HG03565 (cell line): Measurements from ENCODE around the gene FARS2.

Experiments
- ATAC-seq: cut with Tn5 transposase; IDR thresholded peaks from one replicate; pipeline ENCODE4 v1.9.1; 2021; ENCODE audit warnings: mild to moderate bottlenecking, moderate library complexity; ENCODE audit not compliant: unreplicated experiment

Gene FARS2

DNA sequence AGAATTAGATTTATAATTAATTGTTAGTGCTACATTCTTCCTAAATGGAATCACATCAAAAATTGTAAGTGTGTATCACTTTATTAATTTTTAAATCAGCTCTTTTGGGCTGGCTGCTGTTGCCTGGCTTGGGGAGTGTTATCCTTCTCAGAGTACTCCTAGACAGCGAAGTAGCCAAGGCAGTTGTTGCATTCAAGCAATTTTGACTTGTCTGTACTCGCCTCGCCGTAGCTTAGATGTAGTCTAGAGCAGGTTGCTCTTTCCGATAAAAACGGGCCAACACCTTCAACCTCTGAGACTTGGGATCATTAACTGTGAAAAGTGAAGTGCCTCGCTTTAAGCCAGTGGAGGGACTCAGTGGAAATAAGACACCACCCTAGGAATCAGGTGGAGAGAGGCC, 151.3 kb downstream of the FARS2 start:
- no peak for ATAC-seq

DNA sequence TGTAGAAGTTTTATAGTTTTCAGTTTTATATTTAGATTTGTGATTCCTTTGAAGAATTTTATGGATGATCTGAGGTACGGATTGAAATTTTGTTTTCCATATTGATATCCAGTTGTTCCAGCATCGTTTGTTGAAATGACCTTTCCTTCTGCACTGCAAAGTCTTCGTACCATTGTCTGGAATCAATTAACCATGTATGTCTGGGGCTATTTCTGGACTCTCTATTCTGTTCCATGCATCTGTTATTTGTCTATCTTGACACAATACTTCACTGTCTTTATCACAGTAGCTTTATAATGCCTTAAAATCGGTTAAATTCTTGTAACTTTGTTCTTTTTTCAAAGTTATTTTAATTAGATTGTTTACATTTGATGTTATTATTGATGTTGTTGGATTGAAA, 154.9 kb downstream of the FARS2 start:
- ATAC-seq: no peak

DNA sequence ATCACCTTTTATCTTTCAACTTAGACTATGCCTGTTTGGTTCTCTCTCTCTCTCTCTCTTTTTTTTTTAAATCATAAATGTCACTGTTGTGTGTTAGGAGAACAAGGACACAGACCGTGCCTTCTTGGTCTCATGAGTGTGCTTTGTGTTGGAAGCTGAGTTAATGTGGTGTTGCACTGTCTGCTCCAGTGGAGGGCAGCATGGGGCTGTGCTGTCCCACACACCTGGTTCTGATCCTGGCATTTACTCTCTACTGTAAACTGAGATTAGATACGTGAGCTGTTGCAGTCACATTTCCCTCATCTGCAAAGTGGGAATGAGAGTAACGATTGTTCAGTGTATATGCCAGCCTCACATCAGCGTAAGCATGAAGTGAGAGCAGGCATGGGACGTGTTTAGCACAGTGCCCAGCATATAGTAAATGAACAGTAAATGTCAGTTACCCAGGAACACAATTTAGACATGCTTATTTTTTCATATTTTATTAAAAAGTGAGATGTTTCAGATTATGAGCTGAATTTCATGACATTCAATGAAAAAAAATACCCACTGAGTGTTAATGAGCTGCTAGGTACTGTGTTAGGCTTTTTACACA, 161.1 kb downstream of the FARS2 start:
- no peak for ATAC-seq

DNA sequence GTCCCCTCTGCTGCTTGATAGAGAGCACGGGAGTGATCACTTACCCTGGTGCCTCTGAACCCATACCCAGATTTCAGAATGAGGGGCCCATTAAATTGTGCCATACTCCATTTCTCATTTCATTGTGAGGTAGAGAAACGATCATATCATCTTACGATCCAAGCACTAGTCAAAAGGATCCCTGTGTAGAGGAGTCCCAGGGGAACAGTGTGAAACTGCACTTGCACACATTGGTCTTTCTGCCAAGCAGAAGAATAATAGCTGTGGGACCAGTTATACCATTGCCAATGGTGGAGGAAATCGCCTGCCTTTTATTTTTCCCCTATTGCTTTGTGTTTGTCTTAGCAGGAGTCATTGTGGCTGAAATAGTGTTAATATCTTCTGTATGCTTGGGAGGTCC, 161.9 kb downstream of the FARS2 start:
- ATAC-seq: no peak

DNA sequence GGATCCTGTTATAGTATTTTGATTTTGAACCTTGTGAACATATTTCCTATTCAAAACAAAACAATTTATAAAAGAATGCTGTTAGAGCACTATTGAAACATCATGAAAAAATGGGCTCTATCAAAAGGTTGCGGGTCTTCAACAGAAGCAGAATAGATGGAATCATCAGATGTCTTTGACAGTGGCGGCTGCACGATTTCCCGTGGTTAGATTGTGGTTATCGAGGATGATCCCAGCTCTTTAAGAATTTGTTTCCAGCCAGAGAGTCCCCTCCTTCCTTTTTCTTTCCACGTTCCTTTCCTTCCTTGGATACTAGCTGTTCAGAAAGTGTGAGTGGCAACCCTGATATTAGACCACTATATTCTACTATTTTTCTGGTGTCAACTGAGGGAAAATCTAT, 163.4 kb downstream of the FARS2 start:
- ATAC-seq: no peak

DNA sequence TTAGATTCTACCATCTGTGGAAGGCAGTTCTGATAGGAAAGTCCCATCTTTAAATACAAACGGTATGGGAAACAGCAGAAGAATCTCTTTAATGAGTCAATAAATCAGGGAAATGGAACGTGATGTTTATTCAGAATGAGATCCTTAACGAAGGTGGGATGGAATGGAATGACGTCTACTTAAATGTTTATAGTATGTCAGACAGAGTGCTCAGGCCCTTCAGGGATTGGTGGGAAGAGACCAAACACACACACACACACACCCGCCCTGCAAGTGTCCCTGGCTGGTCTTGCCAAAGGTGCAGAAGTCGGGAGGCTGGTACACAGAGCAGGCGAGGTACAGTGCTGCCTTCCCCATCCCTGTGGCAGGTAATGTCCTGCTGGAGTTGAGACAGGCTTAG, 164.0 kb downstream of the FARS2 start:
- no peak for ATAC-seq

DNA sequence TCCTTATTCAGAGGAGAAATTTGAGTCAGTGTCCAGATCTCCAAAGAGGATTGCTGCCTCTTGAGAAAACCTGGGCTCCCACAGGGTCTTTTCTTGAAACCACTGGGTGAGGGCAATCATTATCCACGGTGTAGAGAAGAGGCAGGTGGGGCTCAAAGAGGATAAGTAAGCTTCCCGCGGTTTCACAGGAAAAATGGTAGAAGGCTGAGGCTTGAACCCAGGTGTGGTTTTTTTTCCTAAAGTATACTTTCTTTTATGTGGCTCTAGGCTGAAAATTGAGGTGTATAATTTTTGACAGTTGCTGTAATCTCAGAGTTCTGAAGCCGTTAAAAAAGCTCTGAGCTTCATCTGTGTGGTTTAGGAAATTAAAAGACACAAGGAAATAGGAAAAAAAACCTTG, 164.5 kb downstream of the FARS2 start:
- no peak for ATAC-seq

DNA sequence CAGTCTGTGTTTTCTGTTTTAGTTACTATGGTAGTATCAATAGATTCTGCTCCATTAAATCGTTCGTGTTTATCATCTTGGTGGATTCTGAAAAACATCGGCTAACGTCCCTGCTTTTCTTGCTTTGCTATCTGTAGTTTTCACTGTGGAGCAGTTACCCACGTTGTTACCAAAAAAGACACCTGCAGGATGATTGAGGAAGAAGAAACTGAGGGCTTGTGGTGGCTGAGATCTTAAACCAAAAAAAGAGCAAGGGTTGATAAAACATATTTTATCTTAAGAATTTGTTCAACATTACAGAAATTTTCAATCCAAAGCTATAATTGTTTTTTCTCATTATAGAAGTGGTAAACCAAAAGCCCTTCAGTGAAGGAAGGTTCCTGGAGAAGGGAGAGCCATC, 166.3 kb downstream of the FARS2 start:
- no peak for ATAC-seq

DNA sequence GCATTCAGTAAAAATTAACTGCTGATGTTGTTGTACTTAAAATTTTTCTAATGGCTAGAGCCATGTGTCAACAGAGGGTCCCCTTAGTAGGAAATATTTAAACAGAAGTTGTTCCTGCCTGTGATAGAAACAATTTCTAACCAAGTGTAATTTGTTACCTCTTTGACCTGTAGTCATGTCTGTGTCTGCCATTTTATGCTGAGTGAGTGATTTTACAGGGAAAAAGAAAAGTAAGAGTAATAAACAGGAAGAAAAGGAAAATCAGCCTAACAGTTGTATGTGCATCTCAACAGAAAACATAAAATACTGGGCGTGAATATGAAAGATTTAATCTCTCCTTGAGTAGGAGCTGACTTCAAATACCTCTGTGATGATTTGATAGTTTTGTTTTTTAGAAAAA, 172.0 kb downstream of the FARS2 start:
- no peak for ATAC-seq

DNA sequence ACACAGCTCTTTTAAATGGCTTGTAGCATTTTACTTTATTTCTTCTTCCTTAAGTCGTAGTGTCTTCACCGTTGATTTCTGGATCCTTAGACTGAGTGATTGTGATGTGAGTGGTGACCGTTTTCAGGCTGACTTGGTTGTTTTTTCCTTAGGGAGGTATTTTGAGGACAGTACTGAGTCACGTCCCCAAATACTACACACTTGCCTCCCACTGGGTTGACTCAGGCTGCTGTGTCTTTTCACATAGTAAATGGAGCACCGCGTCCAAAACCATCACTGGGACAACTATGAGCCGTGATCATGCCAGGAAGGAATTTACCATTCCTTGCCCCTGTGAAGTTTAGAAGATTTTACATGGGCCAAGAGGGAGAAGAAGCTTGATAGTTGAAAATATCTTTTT, 174.1 kb downstream of the FARS2 start:
- ATAC-seq: no peak

DNA sequence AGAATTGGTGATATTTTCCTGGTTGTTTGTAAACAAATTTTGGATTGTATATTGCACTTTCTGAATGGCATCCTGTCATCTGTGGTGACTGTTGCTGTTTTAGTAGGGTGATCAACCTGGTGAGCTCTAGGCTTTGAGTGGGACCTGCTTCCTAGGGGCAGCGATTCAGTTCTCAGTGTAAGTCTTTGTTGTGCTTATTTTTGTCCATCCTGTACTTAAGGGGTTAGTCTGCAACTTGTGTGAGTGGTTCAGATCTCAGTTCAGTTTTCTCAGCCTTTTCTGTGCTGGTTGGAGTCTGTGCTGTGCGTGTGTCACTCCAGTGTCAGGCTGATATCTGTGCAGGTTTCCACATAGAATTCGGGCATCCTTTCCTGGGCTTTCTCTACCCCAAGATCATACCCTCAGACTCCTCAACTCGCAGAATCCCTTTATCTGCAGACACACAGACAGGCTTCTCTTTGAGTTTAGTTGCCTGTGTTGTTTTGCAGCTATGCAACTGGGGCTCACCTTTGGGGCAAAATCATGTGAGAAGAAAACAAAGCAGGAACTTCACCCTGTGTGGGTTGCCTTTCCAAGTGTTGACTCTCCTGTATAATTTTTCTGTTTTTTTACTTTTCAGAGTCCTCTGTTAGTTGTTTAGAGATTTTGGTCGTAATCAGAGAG, 177.7 kb downstream of the FARS2 start:
- no peak for ATAC-seq

DNA sequence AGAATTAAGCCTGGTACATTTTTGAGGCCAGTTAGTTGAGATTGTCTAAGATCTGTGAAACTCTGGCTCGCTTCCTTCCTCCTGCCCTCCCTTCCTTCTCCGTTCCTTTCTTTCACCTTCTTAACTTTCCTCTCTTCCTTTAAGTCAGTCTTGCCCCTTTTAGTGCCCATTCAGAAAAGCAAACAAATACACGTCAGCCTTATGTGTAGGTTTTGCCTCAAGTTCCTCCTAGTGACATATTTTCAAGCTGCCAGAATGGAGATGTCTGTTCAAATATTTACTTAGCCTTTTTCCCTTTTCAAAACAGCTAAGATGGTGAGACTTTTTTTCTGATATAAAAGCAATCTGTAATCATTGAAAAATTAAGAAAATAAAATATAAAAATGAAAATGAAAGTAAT, 178.4 kb downstream of the FARS2 start:
- ATAC-seq: no peak

DNA sequence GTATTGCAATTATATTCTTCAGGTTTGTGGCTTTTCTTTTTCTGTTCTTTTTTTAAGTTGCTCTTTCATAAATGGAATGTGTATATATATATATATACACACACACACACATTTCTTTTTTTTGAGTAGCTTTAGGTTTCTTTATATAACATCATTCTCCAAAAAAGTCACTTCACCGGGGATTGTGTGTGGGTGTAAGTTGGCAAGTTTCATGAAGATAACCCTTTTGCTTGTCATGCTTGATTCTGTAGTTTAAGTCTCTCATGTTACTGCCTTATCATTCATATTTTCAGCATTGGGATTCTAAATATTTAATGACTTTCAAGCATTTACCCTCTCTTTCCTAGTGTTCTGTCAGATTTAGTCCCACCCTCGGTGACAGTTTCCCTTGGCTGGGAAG, 181.0 kb downstream of the FARS2 start:
- no peak for ATAC-seq

DNA sequence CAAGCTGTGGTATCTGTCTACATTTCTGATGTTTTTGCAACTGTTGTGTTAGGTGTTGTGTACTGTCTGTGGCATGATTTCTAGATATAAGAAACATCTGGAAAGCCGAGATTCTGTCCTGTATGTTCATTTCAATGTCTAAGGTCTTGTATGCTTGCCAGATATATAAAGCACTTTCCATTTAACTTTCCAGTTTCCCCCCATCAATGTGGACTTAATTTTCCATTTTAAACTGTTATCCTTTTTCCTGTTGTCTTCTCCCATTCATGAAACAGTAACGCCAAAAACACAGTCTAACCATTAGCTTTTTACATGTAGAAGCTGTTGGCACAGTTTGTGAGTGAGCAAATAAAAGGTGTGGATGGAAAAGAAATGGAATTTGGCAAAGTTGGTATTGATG, 181.6 kb downstream of the FARS2 start:
- ATAC-seq: no peak

DNA sequence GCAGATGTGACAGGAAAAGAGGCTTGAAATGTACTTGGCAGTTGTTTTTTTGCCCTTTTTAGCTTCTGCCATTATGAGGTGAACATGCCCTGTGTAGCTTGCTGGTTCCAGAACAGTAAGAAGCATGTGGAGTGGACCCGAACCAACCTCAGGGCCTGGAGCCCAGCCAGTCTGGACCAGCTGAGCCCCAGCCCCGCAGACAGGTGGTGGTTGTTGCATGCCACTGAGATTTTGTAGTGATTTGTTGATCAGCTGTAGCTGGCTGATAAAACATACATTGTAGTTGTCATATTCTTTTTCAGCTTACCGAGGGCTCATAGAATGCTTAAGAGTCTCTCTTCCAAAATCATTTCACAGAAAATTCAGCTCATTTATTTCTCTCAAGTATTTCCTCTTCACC, 182.2 kb downstream of the FARS2 start:
- ATAC-seq: no peak

DNA sequence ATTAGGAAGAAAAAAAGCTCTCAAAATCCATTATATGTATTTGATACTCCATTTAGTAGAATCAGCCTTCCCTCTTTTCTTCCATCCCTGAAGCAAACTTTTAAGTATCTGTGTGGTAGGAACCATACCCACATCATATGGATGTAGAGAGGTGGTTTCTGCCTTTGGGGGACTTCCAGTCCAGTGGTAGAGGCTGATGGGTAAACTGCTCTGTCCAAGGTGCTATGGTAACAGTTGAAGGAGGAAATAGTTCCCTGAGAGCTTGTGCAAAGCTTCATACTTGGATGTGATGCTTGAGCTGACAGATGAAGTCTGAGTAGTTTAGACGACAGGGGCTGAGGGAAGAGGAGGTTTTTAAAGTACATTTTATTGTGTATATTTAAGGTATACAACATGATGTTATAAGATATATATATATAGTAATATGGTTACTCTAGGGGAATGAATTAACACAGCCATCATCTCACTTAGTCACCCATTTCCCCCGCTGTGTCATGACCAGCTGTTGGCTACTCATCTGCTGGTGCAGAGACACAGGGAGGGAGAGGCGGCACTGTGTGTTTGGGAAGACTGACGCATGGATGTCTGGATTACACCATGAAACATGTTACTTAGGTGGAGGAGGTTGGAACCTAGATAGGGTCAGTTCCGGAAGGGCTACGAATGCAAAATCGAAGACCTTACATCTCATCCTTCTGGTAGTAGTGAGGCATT, 185.2 kb downstream of the FARS2 start:
- ATAC-seq: no peak

DNA sequence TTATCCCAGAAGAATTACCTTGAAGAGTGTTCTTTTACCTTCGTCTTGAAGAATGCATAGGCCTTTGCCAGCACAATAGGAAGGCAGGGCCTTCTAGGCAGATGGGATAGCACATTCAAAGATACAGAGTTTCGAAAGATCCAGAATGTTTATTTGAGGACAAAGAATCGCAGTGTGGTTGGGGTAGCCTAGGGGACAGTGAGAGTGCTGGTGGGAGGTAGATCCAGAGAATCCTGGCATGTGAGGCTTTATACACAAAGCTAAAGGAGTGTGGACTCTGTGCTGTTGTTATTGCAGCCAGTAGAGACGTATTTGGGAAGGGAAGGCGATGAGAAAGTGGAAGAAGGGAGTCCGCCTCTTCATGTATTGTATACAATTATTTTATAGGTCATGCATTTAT, 186.6 kb downstream of the FARS2 start:
- ATAC-seq: no peak

DNA sequence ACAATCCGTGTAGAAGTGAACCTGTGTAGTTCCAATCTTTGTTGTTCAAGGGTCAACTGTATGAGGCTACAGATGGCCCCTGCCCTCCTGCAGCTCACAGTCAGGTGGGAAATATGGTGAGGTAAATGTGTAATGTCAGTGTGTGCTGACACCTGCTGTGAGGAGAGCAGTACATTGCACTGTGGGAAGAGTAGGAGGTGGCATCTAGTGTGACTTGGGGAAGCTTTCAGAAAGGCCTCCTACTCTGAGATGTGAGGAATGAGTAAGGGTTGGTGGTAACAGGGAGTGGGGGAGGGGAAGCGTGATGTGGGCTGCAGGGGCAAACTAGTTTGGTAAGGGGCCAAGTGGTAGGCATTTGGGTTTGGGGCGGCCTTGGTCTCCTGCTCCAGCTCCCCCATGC, 188.8 kb downstream of the FARS2 start:
- ATAC-seq: no peak

DNA sequence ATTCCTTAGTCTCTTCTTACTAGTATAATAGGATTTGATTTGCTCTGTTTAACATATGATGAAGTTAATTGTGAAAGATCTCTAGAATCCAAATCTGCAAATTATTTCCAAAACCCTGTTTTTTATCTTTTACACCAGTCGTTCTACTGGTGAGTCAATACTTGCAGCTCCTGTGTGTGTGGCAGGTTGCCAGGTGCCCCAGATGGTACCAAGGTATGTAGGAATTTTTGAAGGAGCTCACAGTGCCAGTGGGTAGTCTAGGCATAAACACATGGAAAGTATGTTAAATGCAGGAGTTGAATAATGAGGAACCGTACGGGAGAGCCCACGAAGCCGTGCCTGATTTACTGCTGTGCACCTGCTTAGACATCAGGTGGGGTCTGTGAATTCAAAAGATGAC, 192.2 kb downstream of the FARS2 start:
- no peak for ATAC-seq

DNA sequence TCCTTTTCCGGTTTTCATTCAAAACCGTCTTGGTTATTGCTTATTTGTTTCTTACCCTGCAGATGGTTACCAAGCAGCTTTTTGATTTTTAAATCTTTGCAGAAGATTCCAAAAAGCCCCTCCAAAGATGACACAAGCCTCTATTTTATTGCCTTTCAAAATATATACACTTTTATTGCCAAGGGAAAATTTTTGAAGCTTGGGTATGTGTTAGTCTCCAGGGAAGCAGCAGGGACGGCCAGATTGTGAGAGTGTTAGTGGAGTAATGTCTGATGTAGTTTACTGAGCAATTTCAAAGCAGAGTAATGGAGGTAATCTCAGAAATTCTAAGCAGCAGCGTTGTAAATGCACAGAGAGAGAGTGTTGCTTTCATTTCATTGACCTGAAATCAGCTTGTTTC, 193.8 kb downstream of the FARS2 start:
- no peak for ATAC-seq

DNA sequence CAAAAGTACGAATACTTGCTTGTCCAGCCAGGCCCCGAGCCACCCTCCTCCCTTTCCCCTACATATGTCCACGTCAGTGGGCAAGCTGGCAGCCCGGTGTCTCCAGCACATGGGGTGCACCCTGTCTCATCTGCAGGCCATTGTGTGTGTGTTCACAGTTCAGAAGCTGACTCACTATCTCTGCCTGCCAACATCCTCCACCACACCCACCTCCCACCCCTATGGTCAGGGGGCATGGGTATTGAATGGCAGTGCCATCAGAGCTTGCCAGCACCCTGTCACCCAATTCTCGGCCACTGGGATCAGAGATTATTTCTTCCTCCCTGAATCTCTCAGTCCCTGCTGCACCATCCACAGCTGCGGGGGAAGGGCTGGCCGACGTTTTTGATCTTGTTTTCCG, 195.7 kb downstream of the FARS2 start:
- ATAC-seq: no peak

DNA sequence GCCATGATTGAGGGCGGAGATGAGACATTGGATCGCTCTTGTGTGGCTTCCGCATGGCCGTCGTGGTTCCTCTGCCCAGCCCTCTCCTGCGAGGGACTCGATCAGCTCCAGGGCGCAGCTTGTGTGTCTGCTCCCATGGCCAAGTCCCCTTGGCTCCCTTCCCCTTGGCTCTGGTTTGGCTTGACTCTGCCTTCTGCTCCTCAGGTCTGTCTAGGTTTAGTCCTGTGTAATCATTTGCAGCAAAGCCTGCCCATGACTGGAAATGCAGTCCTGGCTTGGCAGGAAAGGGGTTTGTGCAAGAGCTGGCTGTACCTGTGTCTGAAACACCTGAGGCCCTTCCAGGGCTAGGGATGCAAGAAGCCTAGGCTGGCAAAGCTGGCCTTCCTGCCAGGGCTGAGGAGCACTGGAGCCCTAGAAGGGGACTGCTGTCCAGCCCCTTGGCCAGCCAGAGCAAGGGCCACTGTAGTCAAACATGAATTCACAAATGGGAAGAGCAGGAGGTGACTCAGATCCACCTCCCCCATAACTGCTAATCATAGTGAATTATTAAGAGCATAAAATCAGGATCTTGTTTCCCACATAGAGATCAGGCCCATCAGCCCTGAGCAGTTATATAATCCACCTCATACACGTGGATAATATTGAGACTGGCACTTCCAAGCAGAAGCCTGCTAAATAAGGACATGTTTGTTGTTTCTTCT, 196.8 kb downstream of the FARS2 start:
- no peak for ATAC-seq
